HG03108 (cell line): ENCODE data around the gene MGAT3.
A peak's percentile ranks its signal among the peaks of the same experiment; 100 is the strongest.
"Not testable (repeated sequence)": the region's sequence is repeated elsewhere in the genome, so short reads cannot be mapped to it uniquely, and the experiment has no call there.

Experiments used
- ATAC-seq: cut with Tn5 transposase; IDR thresholded peaks from one replicate; pipeline ENCODE4 v1.9.1; 2021; ENCODE audit warnings: moderate library complexity; ENCODE audit not compliant: unreplicated experiment

The MGAT3 gene

DNA sequence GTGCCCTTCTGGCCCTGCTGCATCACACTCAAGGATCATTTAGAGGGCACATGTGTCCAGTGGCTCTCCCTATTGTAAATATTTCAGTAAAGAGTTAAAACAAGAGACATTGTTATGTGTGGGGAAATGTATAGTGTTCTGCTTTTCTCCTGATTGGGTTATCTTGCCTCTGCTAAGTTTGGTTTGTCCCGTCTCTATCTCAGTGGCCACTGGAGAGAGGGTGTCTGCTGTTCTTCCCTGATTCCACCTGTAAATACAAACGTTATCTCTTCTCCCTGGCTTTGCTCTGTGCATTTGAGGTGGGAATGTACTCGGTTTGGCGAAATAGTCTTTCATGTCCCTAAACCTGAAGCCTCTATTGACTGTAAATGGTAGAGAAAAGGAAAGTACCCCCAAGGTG, 51.6 kb downstream of the MGAT3 start:
- ATAC-seq, result no peak

DNA sequence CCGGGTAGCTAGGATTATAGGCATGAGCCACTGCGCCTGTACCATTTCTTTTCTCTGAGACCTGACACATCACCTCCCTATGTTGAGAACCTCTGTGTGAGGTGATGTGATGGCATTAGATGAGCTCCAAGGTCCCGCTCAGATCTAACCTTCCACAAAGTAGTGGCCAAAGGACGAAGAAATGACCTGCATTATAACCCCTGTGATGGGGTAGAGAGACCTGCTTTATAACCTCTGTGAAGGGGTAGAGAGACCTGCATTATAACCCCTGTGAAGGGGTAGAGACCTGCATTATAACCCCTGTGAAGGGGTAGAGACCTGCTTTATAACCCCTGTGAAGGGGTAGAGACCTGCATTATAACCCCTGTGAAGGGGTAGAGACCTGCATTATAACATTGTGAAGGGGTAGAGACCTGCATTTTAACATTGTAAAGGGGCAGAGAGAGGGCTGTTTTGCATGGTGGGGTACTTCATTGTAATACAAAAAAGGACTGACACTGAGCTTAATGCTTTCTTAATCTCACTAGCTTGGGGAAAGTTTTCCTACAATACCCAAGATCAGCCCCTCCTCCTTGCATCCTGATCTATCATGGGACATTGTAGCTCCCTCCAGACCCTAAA, 53.8 kb downstream of the MGAT3 start:
- no peak for ATAC-seq

DNA sequence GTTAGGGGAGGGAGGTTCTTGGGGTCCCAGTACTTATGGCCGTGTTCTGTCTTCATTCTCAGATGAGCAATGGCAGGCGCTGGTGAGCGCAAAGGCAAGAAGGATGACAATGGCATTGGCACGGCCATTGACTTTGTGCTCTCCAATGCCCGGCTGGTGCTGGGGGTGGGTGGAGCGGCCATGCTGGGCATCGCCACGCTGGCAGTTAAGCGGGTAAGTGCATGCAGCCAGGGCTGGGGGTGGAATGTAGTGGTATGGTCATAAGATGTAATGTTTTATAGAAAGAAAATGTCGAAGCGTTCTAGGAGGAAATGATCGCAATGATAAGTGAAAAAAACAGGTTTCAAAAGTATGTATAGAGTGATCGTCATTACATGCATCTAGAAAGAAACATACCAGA, 54.4 kb downstream of the MGAT3 start:
- ATAC-seq, result no peak

DNA sequence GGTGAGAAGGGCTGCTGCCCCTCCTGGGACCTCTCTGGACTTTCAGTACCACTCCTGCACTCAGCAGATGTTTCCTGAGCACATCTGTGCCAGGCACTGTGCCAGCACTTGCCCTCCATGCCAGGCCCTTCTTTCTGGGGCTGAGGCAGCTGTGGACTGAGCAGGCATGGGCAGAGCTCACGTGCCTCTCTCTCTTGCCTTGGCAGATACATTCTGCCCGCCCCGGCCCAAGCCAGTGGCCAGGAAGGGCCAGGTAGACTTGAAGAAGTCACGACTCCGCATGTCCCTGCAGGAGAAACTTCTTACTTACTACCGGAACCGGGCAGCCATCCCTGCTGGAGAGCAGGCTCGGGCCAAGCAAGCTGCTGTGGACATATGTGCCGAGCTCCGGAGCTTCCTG, 55.2 kb downstream of the MGAT3 start:
- ATAC-seq, result no peak

DNA sequence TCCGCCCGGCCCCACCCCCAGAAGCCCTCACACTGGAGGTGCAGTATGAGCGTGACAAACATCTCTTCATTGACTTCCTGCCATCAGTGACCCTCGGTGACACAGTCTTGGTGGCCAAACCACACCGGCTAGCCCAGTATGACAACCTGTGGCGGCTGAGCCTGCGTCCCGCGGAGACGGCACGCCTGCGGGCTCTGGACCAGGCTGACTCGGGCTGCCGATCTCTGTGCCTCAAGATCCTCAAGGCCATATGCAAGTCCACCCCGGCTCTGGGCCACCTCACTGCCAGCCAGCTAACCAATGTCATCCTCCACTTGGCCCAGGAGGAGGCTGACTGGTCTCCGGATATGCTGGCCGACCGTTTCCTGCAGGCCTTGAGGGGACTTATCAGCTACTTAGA, 57.0 kb downstream of the MGAT3 start:
- no peak for ATAC-seq

DNA sequence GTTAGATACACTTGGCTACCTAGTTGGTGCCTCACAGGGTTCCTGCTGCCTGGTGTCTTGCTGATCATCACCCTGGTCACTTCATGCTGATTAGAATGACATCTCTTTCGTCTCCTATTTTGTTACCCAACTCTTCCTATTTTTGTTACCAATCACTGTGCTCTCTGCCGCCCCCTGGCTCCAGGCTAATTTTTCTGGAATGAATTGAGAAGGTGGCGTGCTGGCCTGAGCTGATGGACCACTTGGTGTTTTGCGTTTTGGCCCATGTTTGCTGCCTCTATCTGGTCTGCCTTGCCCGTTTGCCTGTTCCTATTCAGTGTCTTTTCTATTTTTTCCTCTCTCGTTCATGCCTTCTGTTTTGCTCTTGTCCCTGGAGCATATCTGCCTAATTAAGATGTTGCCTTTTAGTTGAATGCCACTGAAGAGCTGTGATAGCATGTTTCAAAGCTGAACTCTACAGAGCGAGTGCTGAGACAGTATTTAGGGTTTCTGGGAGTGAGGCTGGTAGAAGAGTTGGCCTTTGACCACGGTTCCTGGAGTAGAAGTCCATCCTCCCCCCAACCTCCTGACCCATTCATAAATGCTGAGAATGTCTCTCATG, 57.7 kb downstream of the MGAT3 start:
- no peak for ATAC-seq

DNA sequence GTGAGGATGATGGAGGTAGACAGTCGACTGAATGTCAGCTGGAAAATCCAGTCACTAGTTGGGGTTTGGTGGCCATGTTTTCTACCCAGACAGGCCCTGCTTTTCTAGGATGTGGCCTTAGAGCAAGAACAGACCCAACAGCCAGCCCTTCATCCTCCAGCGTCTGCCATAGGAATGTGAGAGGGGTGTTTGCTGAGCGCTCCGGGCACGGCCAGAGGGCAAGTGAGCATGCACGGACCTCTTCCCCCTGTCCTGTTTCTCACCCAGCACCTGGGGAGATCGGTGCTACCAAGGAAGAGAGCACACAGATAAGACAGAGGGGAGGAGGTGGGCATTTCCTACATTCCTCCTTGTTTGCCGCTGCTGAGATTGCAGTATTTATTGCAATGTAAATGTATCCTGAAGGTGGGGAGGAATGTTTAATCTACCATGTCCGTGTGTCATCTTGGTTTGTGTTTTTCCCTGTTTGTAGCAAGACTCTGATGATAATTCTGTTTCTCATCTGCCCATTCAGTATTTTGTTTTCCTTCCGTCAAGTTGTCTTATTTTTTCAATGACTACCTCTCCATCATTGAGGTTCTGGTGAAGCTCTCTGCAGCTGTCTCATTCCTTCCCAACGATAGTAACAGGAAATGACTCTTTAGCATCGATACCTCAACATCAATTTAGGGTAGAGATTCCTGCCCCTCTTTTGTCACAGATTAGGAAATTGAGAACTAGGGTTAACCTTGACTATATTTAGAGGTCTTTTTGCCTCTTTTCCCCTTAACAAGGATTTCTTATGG, 58.6 kb downstream of the MGAT3 start:
- ATAC-seq, result no peak

DNA sequence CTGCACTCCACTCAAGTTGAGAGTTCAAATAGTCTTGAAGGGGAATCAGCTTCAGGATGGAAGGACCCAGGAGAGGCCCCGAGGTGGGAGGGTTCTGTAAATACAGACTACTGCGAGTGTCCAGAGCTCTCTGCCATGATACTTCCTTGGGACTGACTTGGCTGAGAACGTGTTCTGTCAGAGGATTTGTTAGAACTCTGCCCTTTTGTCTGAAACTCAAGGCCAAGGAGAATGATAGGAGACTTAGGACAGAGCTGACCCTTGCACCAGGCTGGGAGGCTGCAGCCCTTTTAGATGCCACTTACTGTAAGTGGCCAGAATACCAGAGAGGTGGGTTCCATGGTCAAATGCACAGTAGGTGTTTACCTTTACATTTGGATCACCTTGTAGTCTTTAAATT, 60.7 kb downstream of the MGAT3 start:
- ATAC-seq, result no peak

DNA sequence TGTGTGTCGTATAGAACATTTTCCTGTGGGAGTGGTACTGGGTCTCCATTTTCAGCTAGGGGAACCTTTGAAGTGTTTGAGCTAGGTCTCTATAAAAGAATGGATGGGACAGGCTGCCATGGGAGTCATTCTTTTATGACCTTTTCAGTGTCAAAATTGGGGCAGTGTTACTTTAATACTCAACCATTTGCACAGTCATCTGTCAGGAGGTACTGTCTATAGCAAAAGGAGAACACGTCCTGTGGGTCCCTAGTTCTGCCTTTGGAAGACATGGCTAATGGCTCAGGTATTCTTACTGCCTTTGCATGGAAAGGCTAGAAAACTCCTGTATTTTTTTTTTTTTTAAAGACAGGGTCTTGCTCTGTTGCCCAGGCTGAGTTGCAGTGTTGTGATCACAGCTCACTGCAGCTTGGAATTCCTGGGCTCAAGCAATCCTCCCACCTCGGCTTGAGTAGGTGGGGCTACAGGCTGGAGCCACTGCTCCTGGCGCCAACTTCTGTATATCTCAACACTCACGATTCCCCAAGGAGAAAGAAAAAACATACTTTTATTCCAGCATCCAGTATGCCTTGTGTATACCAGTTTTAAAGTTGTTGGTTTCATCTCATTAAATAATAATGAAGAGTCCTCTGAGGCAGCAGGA, 61.5 kb downstream of the MGAT3 start:
- no peak for ATAC-seq

DNA sequence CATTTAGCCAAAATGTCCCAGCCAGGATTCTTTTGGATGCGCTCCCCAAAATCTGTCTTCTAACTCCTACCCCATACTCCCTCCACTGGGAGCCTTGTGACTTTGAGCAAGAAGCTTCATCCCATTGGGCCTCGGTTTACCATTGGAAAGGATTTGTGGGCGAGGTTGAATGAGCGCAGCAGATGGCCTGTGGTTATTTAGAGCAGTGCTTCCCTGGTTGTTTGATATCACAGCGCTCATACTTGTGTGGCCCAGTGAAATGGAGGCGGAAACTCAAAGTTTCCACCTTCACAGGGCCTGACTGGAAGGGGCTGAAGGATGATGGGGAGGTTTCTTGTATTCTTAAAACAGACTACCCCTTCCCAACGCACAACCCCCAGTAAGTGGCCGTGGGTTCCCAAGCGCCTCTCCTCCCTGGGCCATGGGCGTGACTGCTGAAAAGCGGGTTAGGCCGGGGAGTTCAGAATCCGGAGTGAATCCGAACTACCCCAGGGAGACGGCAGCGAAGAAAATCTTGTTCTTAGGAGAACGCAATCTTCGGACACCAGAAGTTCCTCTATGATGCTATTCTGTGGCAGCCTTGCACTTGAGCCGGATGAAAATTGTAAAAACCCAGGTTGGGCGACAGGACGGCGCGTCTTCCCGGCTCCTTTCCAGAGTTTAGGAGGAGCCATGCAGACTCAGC, 62.3 kb downstream of the MGAT3 start:
- ATAC-seq, result no peak

DNA sequence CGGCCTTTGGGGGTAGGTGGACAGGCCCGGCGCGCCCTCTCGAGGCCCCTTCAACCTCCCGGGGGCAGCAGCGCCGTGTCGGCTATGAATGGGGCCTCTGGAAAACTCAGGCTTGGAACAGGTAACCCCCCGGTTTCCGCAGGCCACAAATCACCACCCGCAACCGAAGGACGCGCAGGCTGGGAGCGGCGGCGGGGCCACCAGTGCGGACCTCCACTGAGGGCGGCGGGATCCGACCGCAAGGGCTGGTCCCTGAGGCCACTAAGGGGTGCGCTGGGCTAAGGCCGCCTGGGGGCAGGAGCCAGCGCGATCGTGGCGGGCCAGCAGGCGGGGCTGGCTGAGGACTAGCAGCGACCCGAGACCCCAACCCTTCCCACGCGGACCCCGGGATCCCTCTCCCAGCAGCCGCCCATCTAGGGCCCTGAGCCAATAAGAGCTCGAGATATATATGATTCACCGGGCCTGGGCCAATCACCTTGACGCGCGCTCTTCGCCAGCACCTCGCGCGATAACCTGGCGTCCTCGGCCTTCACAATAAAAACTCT, 62.9 kb downstream of the MGAT3 start:
- ATAC-seq, result peak; percentile 70

DNA sequence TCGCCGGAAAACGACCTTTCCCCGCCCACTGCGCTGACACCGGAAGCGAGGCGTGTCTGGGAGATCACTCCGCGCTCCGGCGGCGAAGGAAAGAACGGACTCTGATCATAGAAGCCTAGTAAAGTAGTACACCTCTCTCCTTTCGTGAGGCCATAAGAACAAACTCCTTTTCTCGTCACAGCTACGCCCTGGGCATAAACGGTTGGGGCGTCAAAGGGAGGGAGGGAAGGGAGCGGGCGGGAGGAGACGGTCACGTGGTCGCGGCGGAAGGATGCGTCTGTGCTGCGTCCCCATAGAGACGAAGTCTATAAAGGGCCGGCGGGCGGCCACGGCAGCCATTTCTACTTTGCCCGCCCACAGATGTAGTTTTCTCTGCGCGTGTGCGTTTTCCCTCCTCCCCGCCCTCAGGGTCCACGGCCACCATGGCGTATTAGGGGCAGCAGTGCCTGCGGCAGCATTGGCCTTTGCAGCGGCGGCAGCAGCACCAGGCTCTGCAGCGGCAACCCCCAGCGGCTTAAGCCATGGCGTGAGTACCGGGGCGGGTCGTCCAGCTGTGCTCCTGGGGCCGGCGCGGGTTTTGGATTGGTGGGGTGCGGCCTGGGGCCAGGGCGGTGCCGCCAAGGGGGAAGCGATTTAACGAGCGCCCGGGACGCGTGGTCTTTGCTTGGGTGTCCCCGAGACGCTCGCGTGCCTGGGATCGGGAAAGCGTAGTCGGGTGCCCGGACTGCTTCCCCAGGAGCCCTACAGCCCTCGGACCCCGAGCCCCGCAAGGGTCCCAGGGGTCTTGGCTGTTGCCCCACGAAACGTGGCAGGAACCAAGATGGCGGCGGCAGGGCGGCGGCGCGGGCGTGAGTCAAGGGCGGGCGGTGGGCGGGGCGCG, 63.7 kb downstream of the MGAT3 start, which contains the start of gene ATF4:
TSS of gene ATF4 (plus strand) at position 337 of the 880 bp plus-strand sequence. CDS start 884 bp downstream, outside the sequence.
- ATAC-seq, result peak; percentile 33

DNA sequence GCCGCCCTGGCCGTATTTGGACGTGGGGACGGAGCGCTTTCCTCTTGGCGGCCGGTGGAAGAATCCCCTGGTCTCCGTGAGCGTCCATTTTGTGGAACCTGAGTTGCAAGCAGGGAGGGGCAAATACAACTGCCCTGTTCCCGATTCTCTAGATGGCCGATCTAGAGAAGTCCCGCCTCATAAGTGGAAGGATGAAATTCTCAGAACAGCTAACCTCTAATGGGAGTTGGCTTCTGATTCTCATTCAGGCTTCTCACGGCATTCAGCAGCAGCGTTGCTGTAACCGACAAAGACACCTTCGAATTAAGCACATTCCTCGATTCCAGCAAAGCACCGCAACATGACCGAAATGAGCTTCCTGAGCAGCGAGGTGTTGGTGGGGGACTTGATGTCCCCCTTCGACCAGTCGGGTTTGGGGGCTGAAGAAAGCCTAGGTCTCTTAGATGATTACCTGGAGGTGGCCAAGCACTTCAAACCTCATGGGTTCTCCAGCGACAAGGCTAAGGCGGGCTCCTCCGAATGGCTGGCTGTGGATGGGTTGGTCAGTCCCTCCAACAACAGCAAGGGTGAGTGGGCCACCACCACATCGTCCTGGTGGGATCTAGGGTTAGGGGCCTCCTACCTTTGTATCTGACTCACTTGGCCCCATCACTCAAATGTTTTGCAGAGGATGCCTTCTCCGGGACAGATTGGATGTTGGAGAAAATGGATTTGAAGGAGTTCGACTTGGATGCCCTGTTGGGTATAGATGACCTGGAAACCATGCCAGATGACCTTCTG, 64.5 kb downstream of the MGAT3 start:
- ATAC-seq, result not testable (repeated sequence)

DNA sequence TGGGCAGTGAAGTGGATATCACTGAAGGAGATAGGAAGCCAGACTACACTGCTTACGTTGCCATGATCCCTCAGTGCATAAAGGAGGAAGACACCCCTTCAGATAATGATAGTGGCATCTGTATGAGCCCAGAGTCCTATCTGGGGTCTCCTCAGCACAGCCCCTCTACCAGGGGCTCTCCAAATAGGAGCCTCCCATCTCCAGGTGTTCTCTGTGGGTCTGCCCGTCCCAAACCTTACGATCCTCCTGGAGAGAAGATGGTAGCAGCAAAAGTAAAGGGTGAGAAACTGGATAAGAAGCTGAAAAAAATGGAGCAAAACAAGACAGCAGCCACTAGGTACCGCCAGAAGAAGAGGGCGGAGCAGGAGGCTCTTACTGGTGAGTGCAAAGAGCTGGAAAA, 65.3 kb downstream of the MGAT3 start:
- not testable (repeated sequence) for ATAC-seq

DNA sequence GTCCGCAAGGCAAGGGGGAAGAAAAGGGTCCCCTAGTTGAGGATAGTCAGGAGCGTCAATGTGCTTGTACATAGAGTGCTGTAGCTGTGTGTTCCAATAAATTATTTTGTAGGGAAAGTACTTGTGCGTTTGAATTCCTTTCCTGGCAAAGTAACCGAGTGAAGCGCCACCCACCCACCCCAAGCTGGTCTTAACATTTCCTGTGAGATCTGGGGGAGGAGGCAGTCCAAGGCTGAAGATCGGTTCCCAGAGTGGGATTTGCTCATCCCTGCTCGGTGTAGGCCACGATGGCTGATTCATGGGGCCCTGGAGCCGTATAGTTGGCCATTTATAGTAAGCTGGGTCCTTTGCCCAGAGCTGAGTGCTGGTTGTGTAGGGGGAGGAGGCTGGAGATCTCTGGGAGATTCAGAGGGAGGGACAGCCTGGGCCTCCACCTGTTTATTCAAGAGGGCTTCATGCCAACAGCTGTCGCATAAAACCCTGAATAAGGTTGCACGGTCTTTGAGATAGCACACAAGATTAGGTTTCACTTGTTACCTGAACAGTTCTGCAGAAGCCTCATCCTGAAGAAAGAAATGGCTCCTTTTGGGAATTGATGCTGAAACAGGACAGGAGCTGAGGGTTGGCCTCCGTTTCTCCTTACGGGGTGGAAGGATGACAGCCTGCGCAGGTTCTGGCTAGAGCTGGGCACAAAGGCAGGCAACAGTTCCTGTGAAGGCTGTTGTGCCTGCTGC, 65.9 kb downstream of the MGAT3 start:
- no peak for ATAC-seq

DNA sequence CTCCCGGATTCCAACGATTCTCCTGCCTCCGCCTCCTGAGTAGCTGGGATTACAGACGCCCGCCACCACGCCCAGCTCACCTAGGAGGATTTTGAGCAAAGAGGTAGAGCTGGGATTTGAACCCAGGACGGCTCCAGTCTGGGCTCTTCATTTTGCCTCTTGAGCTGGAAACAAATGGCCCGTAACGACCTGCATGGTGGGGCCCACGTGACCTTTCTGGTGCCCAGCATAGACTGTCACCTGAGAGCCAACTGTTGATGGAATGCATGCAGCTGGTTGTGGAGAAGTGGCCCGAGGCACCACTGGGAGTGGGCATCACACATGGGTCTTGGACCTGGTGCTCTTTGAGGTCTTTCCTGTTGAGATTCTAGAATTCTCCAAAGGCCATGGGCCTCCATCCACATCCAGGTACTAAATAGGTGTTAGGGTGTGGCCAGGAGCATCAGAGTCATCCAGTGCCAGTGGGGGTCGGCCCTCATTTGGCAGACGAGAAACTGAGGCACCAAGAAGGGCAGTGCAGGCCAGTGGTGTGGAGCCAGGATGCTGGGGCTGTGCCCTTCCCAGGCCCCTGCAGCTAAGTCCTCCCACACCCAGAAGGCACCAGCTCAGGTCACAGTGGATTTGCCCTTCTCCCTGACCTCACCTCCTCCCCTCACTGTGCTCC, 67.4 kb downstream of the MGAT3 start:
- ATAC-seq, result no peak

DNA sequence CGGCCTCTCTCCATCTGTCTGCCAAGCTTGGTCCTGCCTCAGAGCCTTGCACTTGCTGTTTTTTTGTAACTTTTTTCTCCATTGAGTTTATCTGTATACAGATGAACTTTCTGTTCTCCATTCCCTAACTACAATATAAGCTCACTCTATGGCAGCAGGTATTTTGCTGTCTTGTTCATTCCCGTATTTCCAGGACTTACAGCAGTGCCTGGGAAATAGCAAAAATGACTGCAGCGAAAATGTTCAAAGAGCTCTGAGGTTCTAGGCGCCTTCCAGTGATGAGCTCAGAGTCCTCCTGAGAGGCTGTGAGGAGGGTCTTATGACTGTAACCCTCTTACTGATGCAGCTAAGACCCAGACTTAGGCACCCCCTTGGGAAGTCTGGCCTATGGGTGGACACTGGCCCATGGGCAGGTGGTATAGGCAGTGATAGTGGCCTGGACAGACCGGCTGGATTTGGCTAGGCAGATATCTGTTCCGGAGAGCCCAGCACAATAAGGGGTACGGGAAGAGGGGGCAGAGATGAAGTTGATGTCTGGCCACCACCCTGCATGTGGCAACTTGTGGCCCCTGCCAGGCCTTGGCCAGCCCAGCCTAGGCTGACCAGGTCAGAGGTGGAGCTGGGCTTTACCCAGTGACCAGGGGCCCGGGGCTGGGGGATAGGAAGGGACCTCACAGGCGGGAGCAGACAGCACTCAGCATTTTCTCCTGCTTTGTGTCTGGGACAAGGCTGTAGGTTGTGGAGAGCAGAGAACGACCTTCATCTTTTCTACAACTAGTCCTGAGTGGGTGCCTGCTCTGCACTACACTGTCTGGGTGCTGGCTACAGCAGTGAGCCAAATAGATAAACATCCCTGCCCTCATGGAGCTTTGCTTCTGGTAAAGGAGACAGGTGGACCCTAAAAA, 68.2 kb downstream of the MGAT3 start:
- ATAC-seq, result no peak
